NCI-H2107 treated with DMSO at 0.1 percent for 48 hours (cell line): Measurements from ENCODE around the gene PLXNA2.

ENCODE experiments used
- DNase-seq: peaks from one replicate; lab custom pipeline; 2025; ENCODE audit not compliant: unreplicated experiment; lab: John Stamatoyannopoulos, UW

The PLXNA2 gene

GRCh38 chr1:208149776-208150514 is 94.2 kb downstream of the PLXNA2 start:
- DNase-seq, result peak; percentile 39

DNA sequence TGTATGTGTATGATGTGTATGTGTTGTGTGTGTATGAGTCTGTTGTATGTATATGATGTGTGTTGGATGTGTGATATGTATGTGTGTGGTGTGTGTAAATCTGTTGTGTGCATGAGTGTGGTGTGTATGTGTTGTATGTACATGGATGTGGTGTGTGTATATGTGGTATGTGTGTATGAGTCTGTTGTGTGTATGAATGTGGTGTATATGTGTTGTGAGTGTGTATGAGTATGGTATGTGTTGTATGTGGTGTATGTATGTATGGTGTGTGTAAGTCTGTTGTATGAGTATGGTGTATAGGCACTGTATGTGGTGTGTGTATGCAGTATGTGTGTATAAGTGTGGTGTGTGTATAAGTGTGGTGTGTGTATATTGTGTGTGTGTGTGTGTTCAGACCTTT is 95.0 kb downstream of the PLXNA2 start:
- no peak for DNase-seq

- no peak for DNase-seq
Measured at GRCh38 chr1:208148380-208148779, 95.8 kb downstream of the PLXNA2 start.

GRCh38 chr1:208146650-208147049 is 97.5 kb downstream of the PLXNA2 start:
- no peak for DNase-seq

DNA sequence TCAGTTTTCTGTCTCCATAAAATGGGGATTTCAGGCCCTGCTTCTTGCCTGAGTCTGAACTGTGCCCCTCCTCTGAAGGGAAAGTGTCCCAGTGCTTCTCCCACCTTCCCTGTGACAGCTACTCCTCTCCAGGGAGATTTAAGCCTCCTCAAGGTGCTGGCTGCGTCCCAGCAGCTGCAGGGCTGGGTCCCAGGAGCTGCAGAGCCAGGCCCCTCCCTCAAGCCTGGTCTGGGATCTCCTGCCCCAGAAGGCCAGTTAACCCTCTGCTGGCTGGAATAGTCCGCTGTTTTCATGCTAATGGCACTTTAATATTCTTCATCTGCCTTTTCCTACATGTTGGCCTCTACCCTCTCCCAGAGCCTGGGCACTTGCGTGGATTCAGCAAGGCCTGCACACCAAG is 99.0 kb downstream of the PLXNA2 start:
- no peak for DNase-seq

DNA sequence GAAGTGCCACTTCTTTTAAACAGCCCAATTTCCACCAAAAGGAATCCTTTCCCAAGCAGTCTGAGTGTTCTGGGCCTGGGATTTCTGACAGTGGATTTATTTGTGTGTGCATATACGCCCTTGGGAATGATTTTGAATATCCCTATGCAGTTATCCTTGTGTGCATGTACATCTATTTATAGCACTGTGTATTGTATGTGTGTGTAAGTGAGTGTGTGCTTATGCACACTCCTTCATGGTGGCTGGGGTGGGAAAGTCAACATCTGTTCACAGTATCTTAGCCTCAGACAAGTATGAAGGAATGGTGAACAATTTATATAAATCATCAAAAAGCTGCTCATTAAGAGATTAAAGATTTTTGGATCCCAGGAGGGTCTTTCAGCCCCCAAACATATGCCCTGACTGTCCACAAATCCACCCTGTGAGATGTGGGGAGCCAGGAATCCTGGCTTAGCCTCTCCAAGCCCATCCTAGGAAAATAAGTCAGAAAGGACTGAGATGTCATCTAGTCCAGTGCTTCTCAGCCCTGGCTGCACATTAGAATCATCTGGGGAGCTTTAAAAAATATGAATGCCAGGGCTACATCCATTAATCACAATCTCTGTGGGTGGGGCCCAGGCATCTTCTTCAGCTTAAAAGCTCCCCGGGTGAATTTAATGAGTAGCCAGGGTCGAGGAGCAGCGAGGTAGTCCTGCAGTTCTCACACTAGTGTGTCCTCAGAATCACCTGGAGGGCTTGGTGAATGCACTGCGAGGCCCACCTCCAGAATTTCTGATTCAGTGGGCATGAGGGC is 101.4 kb downstream of the PLXNA2 start:
- no peak for DNase-seq

- DNase-seq, result no peak
Measured at GRCh38 chr1:208141610-208142192, 102.5 kb downstream of the PLXNA2 start.

DNA sequence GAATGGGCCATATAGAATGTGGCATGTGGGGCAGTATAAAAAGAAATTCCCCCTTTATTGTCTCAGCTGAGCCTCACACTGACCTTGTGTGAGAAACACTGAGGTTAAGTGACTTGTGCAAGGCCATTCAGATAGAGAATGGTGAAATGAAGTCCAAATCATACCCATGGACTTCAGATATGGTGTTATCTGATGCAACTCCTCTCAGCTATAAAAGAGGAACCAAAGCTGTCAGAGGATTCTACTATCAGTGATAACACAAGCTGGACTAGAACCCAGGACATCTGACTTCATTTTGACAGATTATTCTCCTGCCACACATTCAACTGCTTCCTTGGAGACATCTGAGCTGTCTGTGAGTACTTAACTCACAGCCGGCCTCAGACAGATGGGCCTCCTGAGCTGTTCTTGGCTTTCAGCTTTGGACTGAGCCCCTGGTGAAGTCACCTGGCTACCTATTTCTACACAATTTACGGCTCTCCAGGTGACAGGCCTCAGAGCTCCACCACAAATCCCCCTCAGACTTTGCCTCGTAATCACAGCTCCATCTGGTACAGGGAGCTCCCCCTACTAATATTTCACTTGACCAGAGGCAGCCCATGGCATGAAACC is 104.6 kb downstream of the PLXNA2 start:
- no peak for DNase-seq

DNA sequence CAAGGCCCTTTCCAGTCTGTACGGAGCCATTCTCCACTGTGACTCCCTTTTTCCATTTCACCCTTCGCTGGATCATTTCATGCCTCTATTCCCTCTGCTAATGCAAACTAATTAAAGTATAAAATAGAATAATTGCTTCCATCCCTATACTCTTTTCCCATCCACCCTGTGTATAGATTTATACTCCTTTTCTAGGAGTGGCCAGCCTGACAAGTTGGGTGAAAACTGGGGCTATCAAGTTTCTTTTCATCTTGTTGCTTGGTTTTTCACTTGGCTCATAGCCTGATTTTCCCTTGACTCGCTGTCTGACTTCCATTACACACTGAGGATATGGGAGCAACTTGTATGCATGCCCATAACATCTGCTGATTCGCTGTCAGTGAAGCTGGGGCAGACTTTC is 107.0 kb downstream of the PLXNA2 start:
- peak; percentile 90 for DNase-seq

DNA sequence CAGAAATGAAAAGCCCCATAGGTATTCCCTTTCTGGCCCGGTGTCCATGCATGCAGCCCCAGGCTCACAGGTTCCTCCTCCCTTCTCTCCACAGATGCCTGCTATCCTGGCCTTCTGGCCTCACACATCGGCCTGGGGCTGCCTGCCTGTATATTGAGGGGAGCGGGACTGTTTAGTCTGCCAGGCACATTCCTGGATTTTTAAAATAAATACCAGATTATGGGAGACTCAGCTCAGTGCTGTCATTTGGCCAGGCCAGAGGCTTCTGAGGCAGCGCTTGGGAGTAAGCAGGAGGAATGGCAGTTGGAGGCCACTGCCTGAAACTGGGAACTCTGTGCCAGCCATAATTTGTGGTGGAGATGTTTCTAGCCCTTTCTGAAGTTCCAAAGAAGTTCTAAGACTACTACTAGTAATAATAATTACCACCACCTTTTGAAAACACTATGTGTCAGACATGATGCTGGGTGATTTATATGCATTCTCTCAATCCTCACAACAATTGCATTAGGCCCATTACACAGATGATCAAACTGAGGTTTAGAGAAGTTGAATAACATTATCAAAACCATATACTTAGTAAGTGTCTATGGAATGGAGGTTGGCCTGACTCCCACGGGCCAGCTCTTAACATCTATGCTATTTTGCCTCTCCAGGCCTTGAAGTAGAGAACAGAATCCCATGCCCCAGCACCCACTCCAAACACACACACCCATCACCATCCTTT is 107.6 kb downstream of the PLXNA2 start:
- no peak for DNase-seq

GRCh38 chr1:208135354-208135753 is 108.8 kb downstream of the PLXNA2 start:
- no peak for DNase-seq

- peak; percentile 59 for DNase-seq
Measured at GRCh38 chr1:208134491-208134890, 109.7 kb downstream of the PLXNA2 start.

GRCh38 chr1:208133355-208133754 is 110.8 kb downstream of the PLXNA2 start:
- no peak for DNase-seq

DNA sequence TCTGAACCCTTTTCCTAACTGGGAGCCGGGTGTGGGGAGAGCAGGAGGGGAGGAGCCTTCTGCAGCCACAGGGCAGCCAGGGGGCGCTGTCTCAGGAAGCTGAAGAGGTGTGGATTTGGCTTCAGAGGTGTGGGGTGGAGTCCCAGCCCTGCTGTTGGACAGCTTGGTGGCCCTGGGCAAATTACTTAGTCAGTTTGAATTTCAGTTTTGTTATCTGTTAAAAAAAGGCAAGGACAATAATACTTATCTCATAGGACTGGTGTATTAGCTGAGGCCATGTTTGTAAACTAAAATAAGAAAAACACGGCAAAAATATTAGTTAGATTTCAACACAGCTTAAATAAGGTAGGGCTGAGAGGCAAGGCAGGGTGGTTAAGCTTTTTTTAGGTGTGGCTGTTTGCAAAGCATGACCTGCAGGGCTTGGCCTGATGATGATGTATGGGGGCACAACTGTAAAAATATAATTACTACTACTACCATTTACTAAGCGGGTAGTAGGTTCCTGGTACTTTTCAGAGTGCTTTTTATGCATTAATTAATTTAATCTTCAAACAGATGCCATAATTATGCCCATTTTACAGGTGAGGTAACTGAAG is 111.8 kb downstream of the PLXNA2 start:
- peak; percentile 65 for DNase-seq

- no peak for DNase-seq
Measured at GRCh38 chr1:208131621-208132286, 112.4 kb downstream of the PLXNA2 start.

DNA sequence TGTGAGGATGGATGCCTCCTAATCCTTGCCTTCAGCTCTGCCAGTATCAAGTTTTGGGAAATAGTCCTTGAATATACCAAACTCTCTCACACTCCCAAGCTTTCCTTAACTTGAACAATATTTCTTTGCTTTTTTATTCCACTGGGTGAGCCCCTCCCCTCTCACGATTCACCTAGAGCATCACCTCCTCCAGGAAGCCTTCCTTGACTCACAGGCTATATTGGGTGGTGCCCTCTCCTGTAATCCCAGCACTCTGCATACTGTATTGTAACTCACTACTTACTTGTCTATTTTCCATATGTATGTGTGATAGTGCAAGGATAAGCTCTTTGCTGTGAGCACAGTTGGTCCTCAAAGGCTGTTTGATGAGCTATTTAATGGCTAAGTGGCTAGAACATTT is 114.7 kb downstream of the PLXNA2 start:
- no peak for DNase-seq

DNA sequence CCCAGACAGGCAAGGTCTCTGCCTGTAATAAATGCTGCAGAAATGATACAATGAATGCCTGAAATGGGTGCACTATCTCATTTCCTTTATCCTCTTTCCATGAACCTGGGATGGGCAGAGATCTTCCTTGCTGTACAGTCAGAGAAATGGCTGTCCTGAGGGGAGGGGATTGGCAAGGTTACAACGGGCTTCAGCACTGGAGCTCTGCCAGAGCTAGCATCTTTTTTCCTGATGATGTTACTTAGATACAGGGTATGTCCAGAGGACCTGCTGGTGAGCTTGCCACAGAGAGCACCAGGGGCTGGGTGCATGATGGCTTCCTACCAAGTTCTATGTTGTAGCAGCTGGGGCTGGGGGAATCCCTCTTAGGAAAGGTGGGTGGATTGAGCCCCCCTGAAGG is 115.1 kb downstream of the PLXNA2 start:
- no peak for DNase-seq

DNA sequence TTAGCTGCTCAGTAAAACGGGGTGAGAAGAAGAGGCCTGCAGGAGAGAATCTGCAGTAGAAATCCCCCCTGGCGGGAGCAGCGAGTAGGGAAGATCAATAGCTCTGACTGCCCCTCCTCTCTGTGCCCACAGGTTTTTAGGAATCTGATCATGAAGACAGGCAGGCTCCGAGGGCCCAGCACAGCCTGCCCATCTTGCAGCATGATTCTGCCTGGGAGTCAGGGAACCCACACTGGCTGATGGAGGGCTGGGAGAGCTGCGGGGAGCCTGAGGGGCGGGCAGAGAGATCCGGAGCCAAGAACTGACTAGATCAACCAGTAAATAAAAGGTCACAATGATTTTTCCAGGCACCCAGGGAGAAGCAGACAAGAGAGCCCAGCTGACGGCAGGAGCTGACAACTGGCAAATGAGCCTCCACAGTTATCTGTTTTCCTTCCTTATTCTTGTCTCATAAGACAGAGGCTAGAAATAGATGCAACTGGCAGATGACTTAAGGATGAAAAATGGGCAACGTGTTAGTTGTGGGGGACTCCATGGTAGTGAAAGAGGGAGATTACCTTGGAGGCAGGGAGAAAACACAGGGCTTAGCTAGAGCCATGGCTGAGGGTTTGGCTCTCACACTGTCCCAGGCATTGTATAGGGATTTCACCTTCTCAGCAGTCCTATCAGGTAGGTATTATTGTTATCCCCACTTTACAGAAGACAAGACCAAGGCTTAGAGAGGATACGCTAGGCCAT is 116.2 kb downstream of the PLXNA2 start:
- no peak for DNase-seq

DNA sequence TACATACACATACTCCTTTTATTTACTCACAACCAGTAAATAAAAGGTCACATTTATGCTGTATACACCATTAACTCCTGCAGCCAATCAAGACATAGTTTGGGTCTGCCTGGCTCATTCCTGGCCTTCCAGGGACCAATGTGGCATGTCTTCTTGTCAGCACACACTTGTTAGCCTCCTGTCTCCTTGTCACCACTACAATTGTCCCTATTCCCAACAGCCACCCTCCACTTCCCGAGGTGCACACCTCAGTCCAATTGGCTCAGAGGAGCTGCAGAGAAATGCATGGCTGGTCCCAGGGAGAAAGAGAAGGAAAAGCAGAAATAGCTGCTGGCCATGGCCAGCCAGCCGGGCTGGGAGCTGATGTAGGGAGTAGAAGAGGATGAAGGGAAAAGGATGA is 116.9 kb downstream of the PLXNA2 start:
- no peak for DNase-seq
